Activated naive CD8-positive, alpha-beta T cell treated with anti-CD3 and anti-CD28 coated beads, Interleukin-2, amount 10 ng/mL, durations not matched to agents 7 days and 5 days (primary cell): Measurements from ENCODE around the gene CSTF1. TPM values are rescaled to one million over a fixed set of nuclear protein-coding genes. Genes with fewer than 3 reads are reported as not detected.

Source experiments
- ATAC-seq: fragments of 150-1000 bp; cut with Tn5 transposase; one replicate; pipeline ENCODE4 v1.10.0; 2021; ENCODE audit warnings: low read depth, moderate library complexity
- POLR2A ChIA-PET: fragments of 350-600 bp; sonication (Branson Sonifier 250); formaldehyde crosslinking; loops from one replicate; lab custom pipeline; 2021; ENCODE audit warnings: antibody characterized with exemption; lab: Charles Lee
- DNase-seq: peaks from one replicate; pipeline ENCODE4 v3.0.0; 2021
- H3K27ac Mint-ChIP-seq: one replicate; pipeline ENCODE4 v1.8.0; 2022; ENCODE audit warnings: mild to moderate bottlenecking, mixed read lengths
- H3K27me3 Mint-ChIP-seq: one replicate; pipeline ENCODE4 v1.8.0; 2022; ENCODE audit warnings: mild to moderate bottlenecking, moderate library complexity, mixed read lengths
- H3K36me3 Mint-ChIP-seq: one replicate; pipeline ENCODE4 v1.8.0; 2021; ENCODE audit warnings: mild to moderate bottlenecking, mixed read lengths
- H3K4me1 Mint-ChIP-seq: one replicate; pipeline ENCODE4 v1.8.0; 2021; ENCODE audit warnings: mixed read lengths
- H3K4me3 Mint-ChIP-seq: one replicate; pipeline ENCODE4 v1.8.0; 2022; ENCODE audit warnings: mild to moderate bottlenecking, moderate library complexity, mixed read lengths
- H3K9me3 Mint-ChIP-seq: one replicate; pipeline ENCODE4 v1.8.0; 2021; ENCODE audit warnings: mixed read lengths
- total RNA-seq, 2 experiments: library from RNA; stranded (reverse); gene quantifications; one replicate each; pipeline ENCODE4 v1.2.3, GENCODE V29; 2021

The CSTF1 gene
- total RNA-seq, 2 experiments from 2014 or later: 55.7 to 58.3 TPM

DNA sequence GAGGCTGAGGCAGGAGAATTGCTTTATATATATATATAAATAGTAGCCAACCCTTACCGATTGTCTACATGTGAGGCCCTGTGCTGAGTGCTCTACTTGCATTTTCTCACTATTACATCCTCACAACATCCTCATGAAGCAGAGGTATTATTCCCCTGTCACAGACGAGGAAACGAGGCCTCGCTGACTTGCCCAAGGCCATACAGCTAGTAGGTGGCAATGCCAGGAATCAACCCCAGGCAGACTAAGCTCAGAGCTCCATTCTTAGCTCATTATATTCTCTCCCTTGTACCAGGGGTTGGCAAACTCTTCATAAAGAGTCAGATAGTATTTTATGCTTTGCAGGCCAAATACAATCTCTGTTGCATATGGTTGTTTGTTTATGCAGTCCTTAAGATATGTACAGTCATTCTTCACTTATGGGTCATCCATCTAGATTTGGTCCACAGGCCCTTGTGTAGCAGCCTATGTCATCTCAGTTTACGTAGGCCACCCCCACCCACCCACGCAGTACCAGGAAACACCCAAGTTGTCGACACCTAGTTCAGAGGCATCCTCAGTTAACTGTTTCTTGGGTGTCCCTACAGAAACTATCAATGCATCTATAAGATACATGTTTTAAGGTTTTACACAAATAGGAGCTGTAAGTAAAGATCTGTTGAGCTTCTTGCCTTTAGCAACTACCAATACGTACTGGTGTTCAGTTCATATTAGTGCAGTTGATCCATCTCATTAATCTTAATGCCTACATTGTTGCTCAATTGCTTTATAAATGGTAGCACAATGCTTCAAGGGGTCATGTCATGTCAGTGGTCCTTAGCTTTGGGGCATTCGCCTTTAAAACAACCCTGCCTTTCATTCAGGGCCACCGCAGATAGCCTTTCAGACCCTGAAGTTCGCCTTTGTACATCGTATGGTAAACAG lies 22.7 kb downstream of the CSTF1 start:
- peaks cover 36% of the 10 kb centered on the region for H3K36me3 Mint-ChIP-seq
- H3K4me1 Mint-ChIP-seq: peaks cover 62% of the 10 kb centered on the region
- peak overlapping the region; percentile 95 for H3K4me3 Mint-ChIP-seq
- DNase-seq (no peak), ATAC-seq (peak; percentile 25)
- H3K27ac Mint-ChIP-seq: peak overlapping the region; percentile 82
- POLR2A ChIA-PET: interaction anchor here (0.5 to 1.3 kb wide), 2 partner anchors 42 to 49 kb away, joined by 3 to 4 read pairs; no protein-coding TSS in a partner anchor
- H3K9me3 Mint-ChIP-seq: no peaks in the 10 kb centered on the region
- no peaks in the 10 kb centered on the region for H3K27me3 Mint-ChIP-seq

DNA sequence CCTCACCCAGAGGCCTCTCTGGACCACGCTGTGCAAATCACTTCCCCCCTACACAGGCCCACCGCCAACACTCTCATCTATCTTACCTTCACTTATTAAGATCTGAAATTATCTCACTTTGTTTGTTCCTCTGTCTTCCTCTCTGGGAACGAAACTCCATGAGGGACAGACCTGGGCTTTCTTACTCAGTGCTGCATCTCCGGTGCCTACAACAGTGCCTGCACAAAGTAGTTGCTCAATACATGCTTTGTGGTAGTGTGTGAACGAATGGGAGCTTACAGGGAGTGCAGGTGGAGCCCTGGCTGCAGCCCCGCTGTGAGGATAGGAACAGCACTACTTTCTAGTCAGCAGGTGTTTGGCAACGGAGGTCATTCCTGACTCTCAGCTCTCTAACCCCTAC lies 25.0 kb downstream of the CSTF1 start:
- Mint-ChIP-seq H3K4me1 (peaks cover 67% of the 10 kb centered on the region), H3K4me3 (peak overlapping the region; percentile 73)

DNA sequence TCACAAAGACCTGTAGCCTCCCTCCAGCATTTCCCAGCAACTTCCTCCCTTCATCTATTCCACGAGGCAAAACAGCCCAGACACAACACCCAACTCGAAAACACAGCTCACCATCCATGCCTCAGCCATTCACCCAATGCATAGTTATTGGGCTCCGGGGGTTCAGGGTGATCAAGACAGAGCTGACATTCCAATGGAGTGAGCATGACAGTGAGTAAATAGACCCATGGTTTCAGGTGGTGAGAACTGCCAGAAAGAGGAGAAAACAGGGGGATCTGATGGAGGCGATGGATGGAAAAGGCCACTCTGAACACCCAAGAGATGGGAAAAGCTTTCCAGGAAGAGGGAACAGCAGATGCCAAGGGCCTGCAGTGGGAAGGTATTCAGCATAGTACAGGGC lies 25.5 kb downstream of the CSTF1 start:
- no peaks in the 10 kb centered on the region for H3K27me3 Mint-ChIP-seq
- peaks cover 70% of the 10 kb centered on the region for H3K4me1 Mint-ChIP-seq
- POLR2A ChIA-PET: interaction anchor here (0.9 to 3.2 kb wide), 9 partner anchors 9 to 51 kb away, joined by 3 to 34 read pairs (median 6); partner anchors contain the start of genes AURKA, CSTF1 and RTF2
- H3K4me3 Mint-ChIP-seq: peak overlapping the region; percentile 73
- peak overlapping the region; percentile 92 for H3K27ac Mint-ChIP-seq
- H3K36me3 Mint-ChIP-seq: peaks cover 43% of the 10 kb centered on the region
- no peak for ATAC-seq
- H3K9me3 Mint-ChIP-seq: no peaks in the 10 kb centered on the region
- no peak for DNase-seq

More for the DNA sequence above, 25.0 kb downstream of the CSTF1 start:
- ATAC-seq (no peak), DNase-seq (no peak)
- H3K9me3 Mint-ChIP-seq: no peaks in the 10 kb centered on the region
- POLR2A ChIA-PET: interaction anchor here (1.2 to 3.2 kb wide), 6 partner anchors 24 to 51 kb away, joined by 3 to 34 read pairs (median 8); partner anchors contain the start of genes AURKA, CSTF1 and RTF2
- peak overlapping the region; percentile 92 for H3K27ac Mint-ChIP-seq
- peaks cover 46% of the 10 kb centered on the region for H3K36me3 Mint-ChIP-seq
- H3K27me3 Mint-ChIP-seq: no peaks in the 10 kb centered on the region

DNA sequence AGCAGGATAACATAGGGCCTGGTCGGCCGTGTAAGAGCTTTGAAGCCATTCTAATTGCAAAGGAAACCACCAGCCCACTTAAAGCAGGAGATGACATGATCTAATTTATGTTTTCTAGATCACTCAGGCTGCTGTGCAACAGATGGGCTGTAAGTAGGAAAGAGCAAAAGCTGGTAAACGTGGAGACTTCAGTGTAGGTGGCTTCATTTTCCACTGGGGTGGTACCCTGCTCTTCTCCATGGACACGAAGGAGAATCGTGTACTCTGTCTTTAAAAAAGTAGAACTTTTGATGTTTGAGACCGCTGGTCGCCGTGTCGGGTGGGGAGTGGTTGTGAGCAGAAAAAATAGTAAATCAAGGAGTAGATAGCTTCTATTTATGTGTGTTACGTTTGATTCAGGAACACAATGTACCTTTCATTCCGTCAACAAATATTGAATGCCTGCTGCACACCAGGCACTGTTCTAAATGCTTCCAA lies 26.0 kb downstream of the CSTF1 start:
- Mint-ChIP-seq H3K27me3 (no peaks in the 10 kb centered on the region), H3K9me3 (no peaks in the 10 kb centered on the region), H3K36me3 (peaks cover 38% of the 10 kb centered on the region), H3K4me1 (peaks cover 69% of the 10 kb centered on the region), H3K4me3 (peak overlapping the region; percentile 73), H3K27ac (peak overlapping the region; percentile 92)
- peak; percentile 75 for ATAC-seq
- DNase-seq: no peak
- POLR2A ChIA-PET: interaction anchor here (0.9 to 3.2 kb wide), 10 partner anchors 9 to 50 kb away, joined by 3 to 34 read pairs (median 6); partner anchors contain the start of genes AURKA, CSTF1 and RTF2

DNA sequence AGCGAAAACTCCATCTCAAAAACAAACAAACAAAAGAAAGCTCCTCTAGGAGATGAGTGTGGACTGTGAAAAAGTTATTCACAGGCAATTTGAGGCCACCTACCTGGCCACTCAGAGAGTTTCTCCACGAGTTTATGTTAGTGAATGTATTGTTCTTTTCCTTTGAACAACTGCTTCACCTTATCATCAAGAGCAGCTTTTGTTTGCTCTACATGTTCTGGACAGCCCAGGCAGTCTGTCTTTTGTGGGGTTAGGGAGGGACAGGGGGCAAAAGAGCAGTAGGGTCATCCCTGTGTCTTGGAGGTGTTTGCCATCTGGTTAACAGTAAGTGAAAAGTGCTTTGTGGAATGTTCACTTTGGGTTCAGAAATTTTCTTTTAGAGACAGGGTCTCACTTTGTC lies 27.6 kb downstream of the CSTF1 start:
- DNase-seq (no peak), ATAC-seq (no peak)
- no peaks in the 10 kb centered on the region for H3K9me3 Mint-ChIP-seq
- H3K36me3 Mint-ChIP-seq: peaks cover 38% of the 10 kb centered on the region
- peak overlapping the region; percentile 25 for H3K27ac Mint-ChIP-seq
- H3K4me1 Mint-ChIP-seq: peaks cover 63% of the 10 kb centered on the region
- no peak overlapping the region for H3K4me3 Mint-ChIP-seq
- no peaks in the 10 kb centered on the region for H3K27me3 Mint-ChIP-seq
- POLR2A ChIA-PET: interaction anchor here (2.9 to 3.2 kb wide), 2 partner anchors 21 to 43 kb away, joined by 11 to 34 read pairs; no protein-coding TSS in a partner anchor

DNA sequence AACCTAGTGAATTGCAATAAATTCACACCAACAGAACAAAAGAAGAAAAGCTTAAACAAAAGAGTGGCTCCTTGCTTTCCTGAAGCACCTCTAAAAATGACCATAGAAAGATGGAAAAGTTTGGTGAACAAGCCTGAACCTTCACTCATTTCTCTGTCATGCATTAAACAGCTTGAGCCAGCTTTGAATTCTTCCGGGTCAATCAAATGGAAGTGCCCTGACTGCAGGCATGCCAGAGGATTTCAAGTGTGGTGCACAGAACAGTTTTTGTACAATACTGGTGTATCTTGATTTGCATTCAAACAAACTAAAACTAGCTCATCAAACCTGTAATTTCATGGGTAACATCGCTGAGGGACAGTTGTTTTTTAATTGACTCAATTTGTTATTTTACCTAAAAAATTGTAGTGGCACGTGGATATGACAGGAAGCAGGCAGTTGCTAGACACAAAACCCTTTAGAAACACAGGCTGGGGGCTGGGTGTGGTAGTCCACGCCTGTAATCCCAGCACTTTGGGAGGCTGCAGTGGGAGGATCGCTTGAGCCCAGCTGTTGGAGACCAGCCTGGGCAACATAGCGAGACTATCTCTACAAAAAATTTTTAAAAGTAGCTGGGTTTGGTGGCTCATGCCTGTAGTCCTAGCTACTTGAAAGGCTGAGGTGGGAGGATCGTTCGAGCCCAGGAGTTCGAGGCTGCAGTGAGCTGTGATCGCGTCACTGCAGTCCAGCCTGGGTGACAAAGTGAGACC lies 28.7 kb downstream of the CSTF1 start:
- peaks cover 62% of the 10 kb centered on the region for H3K4me1 Mint-ChIP-seq
- peak overlapping the region; percentile 77 for H3K27ac Mint-ChIP-seq
- ATAC-seq: no peak
- no peaks in the 10 kb centered on the region for H3K9me3 Mint-ChIP-seq
- POLR2A ChIA-PET: interaction anchor here (1.3 to 2.9 kb wide), 3 partner anchors 9 to 42 kb away, joined by 4 to 11 read pairs (median 11); partner anchors contain the start of gene CASS4
- peak overlapping the region; percentile 50 for H3K4me3 Mint-ChIP-seq
- no peaks in the 10 kb centered on the region for H3K27me3 Mint-ChIP-seq
- no peak for DNase-seq
- H3K36me3 Mint-ChIP-seq: peaks cover 42% of the 10 kb centered on the region

DNA sequence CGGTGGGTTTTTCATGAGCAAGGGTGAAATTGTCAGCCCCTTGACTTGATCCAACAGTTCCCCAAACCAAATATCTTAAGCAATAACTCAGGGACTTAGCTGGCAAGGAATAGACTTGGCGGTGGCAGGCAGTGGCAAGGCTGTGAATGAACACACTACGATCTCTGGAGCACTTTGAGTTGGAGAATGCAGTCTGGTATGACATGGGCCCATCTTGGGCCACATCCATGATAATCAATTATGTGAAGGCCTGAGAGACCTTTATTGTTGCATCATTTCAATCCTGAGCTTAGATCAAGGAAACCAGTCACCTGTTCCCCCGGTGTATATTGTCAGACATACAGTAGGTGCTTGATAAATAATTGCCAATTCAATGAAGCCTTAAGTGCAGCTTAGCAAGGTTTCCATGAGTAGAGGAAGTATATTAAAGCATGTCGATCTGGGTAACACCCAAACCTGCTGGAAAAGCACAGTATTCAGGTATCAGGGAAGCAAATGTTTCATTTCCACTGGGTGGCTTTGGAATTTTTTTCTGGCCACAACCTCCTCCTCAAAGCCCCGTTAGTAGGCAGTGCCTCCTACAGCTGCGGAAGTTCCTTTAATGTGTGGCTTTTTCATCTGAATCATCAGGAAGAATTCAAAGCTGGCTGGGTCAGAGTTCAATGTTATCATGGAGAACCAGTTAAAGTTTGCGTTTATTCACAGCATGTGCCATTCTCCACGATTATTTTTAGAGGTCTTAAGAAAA lies 29.8 kb downstream of the CSTF1 start:
- ATAC-seq: no peak
- peaks cover 40% of the 10 kb centered on the region for H3K36me3 Mint-ChIP-seq
- peak overlapping the region; percentile 71 for H3K27ac Mint-ChIP-seq
- H3K4me3 Mint-ChIP-seq: peak overlapping the region; percentile 54
- POLR2A ChIA-PET: interaction anchor here (1.8 to 2.9 kb wide), 3 partner anchors 10 to 41 kb away, joined by 4 to 11 read pairs (median 11); partner anchors contain the start of gene CASS4
- H3K9me3 Mint-ChIP-seq: no peaks in the 10 kb centered on the region
- peaks cover 55% of the 10 kb centered on the region for H3K4me1 Mint-ChIP-seq
- H3K27me3 Mint-ChIP-seq: no peaks in the 10 kb centered on the region
- DNase-seq: no peak

DNA sequence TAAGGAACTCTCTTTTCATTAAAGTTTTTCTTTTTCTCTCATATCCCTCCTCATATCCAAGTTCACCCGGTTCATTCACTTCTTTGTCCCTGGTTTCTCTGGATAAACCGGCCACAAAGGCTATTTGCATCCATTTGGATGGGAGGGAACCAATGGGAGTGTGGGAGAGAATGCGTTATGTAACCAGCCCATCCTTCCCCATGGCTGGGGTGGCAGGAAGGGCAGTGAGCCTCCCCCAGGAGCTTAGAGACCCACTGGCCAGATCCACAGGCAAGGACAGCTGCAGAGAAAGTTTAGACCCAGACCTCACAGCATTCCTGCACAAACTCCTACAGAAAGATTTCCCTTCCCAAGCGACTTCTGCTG lies 30.4 kb downstream of the CSTF1 start:
- DNase-seq: no peak
- peak overlapping the region; percentile 54 for H3K4me3 Mint-ChIP-seq
- POLR2A ChIA-PET: interaction anchor here (1.8 to 2.9 kb wide), 3 partner anchors 10 to 41 kb away, joined by 4 to 11 read pairs (median 11); partner anchors contain the start of gene CASS4
- H3K9me3 Mint-ChIP-seq: no peaks in the 10 kb centered on the region
- H3K27ac Mint-ChIP-seq: peak overlapping the region; percentile 71
- peaks cover 42% of the 10 kb centered on the region for H3K36me3 Mint-ChIP-seq
- peaks cover 55% of the 10 kb centered on the region for H3K4me1 Mint-ChIP-seq
- ATAC-seq: no peak
- H3K27me3 Mint-ChIP-seq: no peaks in the 10 kb centered on the region

DNA sequence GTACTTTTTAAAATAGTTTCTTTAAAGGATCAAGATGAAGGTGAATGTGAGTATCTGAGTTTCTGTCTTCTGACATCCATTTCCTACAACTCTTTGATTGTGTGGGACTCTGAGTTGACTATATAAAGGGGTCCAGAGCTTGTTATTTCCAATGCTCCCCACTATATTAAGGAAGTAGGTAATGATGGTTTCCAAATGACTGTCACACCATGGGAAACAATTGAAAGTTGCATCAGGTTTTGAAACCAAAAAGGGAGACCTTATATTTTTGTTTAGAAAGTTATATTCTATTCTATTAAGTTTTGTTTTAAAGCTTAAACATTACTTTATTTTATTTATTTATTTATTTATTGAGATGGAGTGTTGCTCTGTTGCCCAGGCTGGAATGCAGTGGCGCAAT lies 30.8 kb downstream of the CSTF1 start:
- peaks cover 43% of the 10 kb centered on the region for H3K36me3 Mint-ChIP-seq

DNA sequence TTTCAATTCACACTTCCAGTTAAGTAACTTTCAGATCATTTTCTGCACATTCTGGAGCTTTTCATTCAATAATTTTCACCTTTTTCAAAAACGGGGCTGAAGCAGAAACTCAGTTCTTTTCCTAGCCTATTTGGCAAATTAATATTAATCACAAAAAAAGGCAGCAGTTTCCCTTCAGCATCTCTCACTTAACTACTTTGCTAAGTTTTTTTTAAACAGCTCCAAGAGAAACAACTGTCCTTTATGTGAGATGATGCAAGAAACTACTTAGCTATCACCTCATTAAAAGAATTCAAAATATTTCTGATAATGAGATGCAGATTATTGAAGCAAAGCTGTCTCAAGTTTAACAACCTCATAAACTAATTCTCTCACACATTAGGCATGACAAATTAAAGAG lies 31.4 kb downstream of the CSTF1 start:
- Mint-ChIP-seq H3K27me3 (no peaks in the 10 kb centered on the region), H3K9me3 (no peaks in the 10 kb centered on the region), H3K36me3 (peaks cover 43% of the 10 kb centered on the region), H3K4me3 (no peak overlapping the region), H3K27ac (no peak overlapping the region), H3K4me1 (peaks cover 51% of the 10 kb centered on the region)
- ATAC-seq: no peak
- POLR2A ChIA-PET: interaction anchor here (1.1 to 1.8 kb wide), 2 partner anchors 9 to 13 kb away, joined by 4 read pairs; partner anchors contain the start of gene CASS4
- no peak for DNase-seq

More for the DNA sequence above, 30.8 kb downstream of the CSTF1 start:
- H3K27me3 Mint-ChIP-seq: no peaks in the 10 kb centered on the region
- no peak overlapping the region for H3K4me3 Mint-ChIP-seq
- ATAC-seq: no peak
- H3K9me3 Mint-ChIP-seq: no peaks in the 10 kb centered on the region
- POLR2A ChIA-PET: interaction anchor here (1.8 kb wide), 1 partner anchor 10 kb away, joined by 4 read pairs; no protein-coding TSS in a partner anchor
- no peak for DNase-seq
- peaks cover 55% of the 10 kb centered on the region for H3K4me1 Mint-ChIP-seq
- H3K27ac Mint-ChIP-seq: peak overlapping the region; percentile 16

DNA sequence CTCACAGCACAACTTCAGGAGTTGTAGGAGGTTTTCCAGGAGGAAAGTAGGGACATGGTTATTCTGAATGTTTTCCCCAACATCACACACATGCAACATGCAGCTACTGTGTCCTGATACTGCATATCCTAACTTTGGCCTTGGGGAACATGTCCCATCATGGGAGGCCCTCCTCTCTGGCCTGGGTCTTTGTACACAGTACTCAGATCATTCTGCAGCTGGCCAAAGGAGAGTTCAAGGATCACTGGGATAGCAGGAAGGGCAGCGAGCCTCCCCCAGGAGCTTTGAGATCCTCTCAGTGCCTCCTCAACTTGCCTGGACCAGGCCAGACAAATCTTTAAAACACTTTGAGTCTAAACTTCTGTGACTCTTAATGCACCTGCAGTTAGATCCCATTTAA lies 32.5 kb downstream of the CSTF1 start:
- no peak for DNase-seq
- no peak overlapping the region for H3K4me3 Mint-ChIP-seq
- no peaks in the 10 kb centered on the region for H3K27me3 Mint-ChIP-seq
- H3K36me3 Mint-ChIP-seq: peaks cover 50% of the 10 kb centered on the region
- H3K4me1 Mint-ChIP-seq: peaks cover 59% of the 10 kb centered on the region
- no peak for ATAC-seq
- POLR2A ChIA-PET: interaction anchor here (0.7 to 1.2 kb wide), 3 partner anchors 12 to 38 kb away, joined by 3 to 4 read pairs (median 4); partner anchors contain the start of gene CASS4
- H3K27ac Mint-ChIP-seq: peak overlapping the region; percentile 13
- no peaks in the 10 kb centered on the region for H3K9me3 Mint-ChIP-seq

DNA sequence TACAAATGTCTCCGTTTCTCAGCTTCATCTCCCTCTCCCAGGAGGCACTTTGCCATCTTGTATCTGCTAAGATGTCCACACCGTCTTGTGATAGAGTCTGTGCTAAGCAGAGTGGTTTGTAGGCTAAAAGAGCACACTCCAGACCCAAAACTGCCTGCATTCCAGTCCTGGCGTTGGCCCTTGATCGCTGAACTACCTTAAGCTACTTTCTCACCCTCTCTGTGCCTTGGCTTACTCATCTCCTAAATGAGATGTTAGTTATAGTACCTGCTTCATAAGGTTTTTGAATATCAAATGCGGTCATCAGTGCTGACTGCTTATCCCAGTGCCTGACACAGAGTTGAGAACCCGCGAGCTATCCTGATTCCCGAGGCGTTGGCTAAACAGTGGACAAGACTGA lies 33.6 kb downstream of the CSTF1 start:
- peaks cover 55% of the 10 kb centered on the region for H3K4me1 Mint-ChIP-seq
- ATAC-seq: no peak
- DNase-seq: no peak
- H3K27ac Mint-ChIP-seq: no peak overlapping the region
- H3K36me3 Mint-ChIP-seq: peaks cover 55% of the 10 kb centered on the region
- no peaks in the 10 kb centered on the region for H3K9me3 Mint-ChIP-seq
- H3K27me3 Mint-ChIP-seq: no peaks in the 10 kb centered on the region
- POLR2A ChIA-PET: interaction anchor here (1.2 kb wide), 1 partner anchor 14 kb away, joined by 3 read pairs; the partner anchor contains the start of gene CASS4
- no peak overlapping the region for H3K4me3 Mint-ChIP-seq
